Keratinocyte (primary cell): ENCODE measurements around the gene SMIM35.

Experiments
- EZH2 ChIP-seq: IDR thresholded peaks from one replicate; pipeline ENCODE4 v1.6.1; 2012; ENCODE audit warnings: inconsistent platforms, mild to moderate bottlenecking, low read length, moderate library complexity
- TF ChIP-seq, protein P1 (sequence below), 3 experiments: IDR thresholded peaks in 1 of 3; conservative IDR thresholded peaks in 1 of 3; optimal IDR thresholded peaks in 1 of 3; 2 replicates in 2 of 3; 3 replicates in 1 of 3; pipeline versions ENCODE3 to v1.5.1; 2011; ENCODE audit warnings: low read length in 3 of 3, mild to moderate bottlenecking in 3 of 3, moderate library complexity in 2 of 3, control low read depth in 1 of 3, inconsistent platforms in 1 of 3; ENCODE audit not compliant: insufficient read depth in 2 of 3; ENCODE audit errors: extremely low read depth in 1 of 3

DNA sequence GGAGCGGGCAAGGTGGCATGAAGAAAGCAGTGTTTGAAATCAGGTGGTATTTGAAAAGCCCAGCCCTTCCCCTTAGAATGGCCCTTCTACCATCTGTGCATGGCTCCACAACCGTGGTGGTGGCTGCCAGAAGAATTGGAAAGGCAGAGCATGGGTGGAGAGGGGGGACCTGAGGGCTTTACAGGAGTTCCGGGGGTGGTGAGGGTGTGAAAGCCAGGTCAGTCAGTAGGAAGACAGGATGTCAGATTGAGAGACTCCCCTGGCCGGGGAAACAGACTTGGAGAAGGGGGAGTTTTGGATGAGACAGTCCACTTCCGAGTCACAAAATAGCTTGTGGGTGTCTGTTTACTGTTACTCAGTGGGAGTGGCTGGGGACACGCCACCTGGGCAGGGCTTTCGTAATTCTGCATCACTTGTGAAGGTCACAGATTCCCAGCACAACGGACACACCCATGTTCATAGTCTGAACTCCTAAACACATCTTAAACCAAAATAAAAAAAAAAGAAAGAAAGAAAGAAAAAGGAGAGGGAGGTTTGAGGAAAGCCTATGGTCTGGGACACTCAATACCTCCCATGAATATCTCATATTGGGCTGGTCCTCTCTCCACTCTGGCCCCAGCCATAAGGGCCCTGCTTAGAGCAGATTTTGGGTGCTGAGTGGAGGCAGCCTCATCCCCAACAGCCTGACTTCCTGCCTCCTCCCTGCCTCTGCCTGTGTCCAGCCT is 24.4 kb upstream of the SMIM35 start:
- TF ChIP-seq, protein P1, sequence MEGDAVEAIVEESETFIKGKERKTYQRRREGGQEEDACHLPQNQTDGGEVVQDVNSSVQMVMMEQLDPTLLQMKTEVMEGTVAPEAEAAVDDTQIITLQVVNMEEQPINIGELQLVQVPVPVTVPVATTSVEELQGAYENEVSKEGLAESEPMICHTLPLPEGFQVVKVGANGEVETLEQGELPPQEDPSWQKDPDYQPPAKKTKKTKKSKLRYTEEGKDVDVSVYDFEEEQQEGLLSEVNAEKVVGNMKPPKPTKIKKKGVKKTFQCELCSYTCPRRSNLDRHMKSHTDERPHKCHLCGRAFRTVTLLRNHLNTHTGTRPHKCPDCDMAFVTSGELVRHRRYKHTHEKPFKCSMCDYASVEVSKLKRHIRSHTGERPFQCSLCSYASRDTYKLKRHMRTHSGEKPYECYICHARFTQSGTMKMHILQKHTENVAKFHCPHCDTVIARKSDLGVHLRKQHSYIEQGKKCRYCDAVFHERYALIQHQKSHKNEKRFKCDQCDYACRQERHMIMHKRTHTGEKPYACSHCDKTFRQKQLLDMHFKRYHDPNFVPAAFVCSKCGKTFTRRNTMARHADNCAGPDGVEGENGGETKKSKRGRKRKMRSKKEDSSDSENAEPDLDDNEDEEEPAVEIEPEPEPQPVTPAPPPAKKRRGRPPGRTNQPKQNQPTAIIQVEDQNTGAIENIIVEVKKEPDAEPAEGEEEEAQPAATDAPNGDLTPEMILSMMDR (optimal IDR thresholded peaks at IDR 0.05 in 1 of 3, IDR thresholded peaks at IDR 0.05 in 1 of 3, conservative IDR thresholded peaks at IDR 0.05 in 1 of 3; ENCODE audit: extremely low read depth in 1 of 3, insufficient read depth in 2 of 3, low read length in 3 of 3): no peak
- no peak for TF ChIP-seq EZH2
